Activated naive CD8-positive, alpha-beta T cell (primary cell): ENCODE data around the gene ZNF202.

Experiments
- H3K27ac Mint-ChIP-seq: one replicate; pipeline ENCODE4 v1.8.0; 2021; ENCODE audit warnings: mixed read lengths
- H3K27me3 Mint-ChIP-seq: one replicate; pipeline ENCODE4 v1.8.0; 2021; ENCODE audit warnings: mixed read lengths
- H3K36me3 Mint-ChIP-seq: one replicate; pipeline ENCODE4 v1.8.0; 2021; ENCODE audit warnings: mixed read lengths
- H3K4me1 Mint-ChIP-seq: one replicate; pipeline ENCODE4 v1.8.0; 2021; ENCODE audit warnings: low read depth, mixed read lengths
- H3K4me3 Mint-ChIP-seq: one replicate; pipeline ENCODE4 v1.8.0; 2021; ENCODE audit warnings: mild to moderate bottlenecking, mixed read lengths
- H3K9me3 Mint-ChIP-seq: one replicate; pipeline ENCODE4 v1.8.0; 2021; ENCODE audit warnings: low read depth, mixed read lengths

Gene ZNF202

GRCh38 chr11:123682696-123683410 lies 58.6 kb downstream of the ZNF202 start:
- peaks cover 20% of the 10 kb centered on the region for H3K4me1 Mint-ChIP-seq
- H3K27me3 Mint-ChIP-seq = no peaks in the 10 kb centered on the region
- H3K4me3 Mint-ChIP-seq = no peak overlapping the region
- no peak overlapping the region for H3K27ac Mint-ChIP-seq
- H3K9me3 Mint-ChIP-seq = no peaks in the 10 kb centered on the region
- H3K36me3 Mint-ChIP-seq = no peaks in the 10 kb centered on the region

DNA sequence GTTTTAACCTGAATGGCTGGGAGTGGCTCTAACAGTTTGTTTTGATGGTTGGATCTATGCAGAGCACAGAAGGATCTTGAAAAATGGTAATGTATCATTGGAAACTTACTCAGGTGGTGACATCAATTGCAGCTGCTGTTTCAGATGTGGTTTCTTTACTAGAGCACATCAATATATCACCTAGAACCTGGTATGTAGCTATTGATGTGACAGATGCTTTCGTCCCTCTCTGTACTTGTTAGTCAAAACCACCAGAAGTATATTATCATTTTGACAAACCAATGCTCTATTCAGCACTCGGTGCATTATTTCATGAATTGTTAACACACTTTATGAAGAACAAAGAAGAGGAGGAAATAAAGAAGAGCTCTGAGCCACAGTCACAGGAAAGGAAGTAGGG lies 60.4 kb downstream of the ZNF202 start:
- Mint-ChIP-seq H3K9me3 (no peaks in the 10 kb centered on the region), H3K4me3 (peak overlapping the region; percentile 24), H3K36me3 (no peaks in the 10 kb centered on the region), H3K27me3 (no peaks in the 10 kb centered on the region), H3K4me1 (peaks cover 20% of the 10 kb centered on the region), H3K27ac (peak overlapping the region; percentile 76)

GRCh38 chr11:123678246-123678645 lies 63.2 kb downstream of the ZNF202 start:
- H3K27me3 Mint-ChIP-seq = no peaks in the 10 kb centered on the region
- H3K4me1 Mint-ChIP-seq = peaks cover 20% of the 10 kb centered on the region
- H3K27ac Mint-ChIP-seq = no peak overlapping the region
- H3K9me3 Mint-ChIP-seq = no peaks in the 10 kb centered on the region
- no peak overlapping the region for H3K4me3 Mint-ChIP-seq
- H3K36me3 Mint-ChIP-seq = no peaks in the 10 kb centered on the region

DNA sequence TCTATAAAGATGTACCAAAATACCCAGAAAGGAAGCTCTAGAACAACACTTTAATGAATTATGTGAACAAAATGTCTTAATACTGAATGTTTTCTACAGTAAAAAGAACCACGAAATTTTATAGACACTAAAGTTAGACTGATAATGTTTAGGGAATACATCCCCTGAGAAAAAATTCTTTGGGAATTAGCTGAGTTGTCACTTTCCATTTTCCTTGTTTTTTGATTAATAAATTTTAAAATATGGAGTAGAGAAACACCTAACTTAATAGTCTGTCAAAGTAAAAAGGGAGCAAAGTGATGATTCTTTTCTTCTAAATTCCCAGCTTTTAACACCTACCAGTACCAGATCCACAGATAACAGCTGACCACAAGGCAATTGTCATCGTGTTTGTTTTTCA lies 64.0 kb downstream of the ZNF202 start:
- no peaks in the 10 kb centered on the region for H3K36me3 Mint-ChIP-seq
- no peaks in the 10 kb centered on the region for H3K9me3 Mint-ChIP-seq
- peaks cover 17% of the 10 kb centered on the region for H3K4me1 Mint-ChIP-seq
- no peak overlapping the region for H3K27ac Mint-ChIP-seq
- no peak overlapping the region for H3K4me3 Mint-ChIP-seq
- H3K27me3 Mint-ChIP-seq = no peaks in the 10 kb centered on the region

DNA sequence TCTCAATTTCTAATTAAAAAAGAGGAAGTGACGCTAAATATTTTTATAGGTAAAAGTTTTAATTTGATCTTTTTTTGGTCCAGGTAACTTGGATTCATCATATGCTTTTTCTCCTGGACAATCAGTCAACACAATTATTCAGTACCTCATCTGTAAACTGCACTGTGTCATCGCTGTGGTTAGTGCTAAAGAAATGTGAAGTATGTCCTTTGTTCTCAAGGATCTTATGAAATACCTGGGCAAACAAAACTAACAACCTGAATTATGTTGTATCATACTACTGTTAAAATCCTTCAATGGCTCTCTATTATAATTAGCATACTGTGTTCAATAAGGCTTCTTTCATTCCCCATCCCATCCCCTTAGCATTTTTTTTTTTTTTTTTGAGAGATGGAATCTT lies 67.2 kb downstream of the ZNF202 start:
- Mint-ChIP-seq H3K27ac (no peak overlapping the region), H3K4me1 (no peaks in the 10 kb centered on the region), H3K27me3 (no peaks in the 10 kb centered on the region), H3K36me3 (no peaks in the 10 kb centered on the region), H3K4me3 (no peak overlapping the region), H3K9me3 (no peaks in the 10 kb centered on the region)
